Measurements from ENCODE around the gene HDAC8.

Gene HDAC8

GRCh38 chrX:72282302-72282701 is 290.3 kb downstream of the HDAC8 start:
- CTCF ChIA-PET, result no interaction called here
- DNase-seq (ENCODE audit: extremely low spot score), result no peak

GRCh38 chrX:72280321-72280845 is 292.3 kb downstream of the HDAC8 start:
- TF ChIP-seq CTCF (IDR thresholded peaks at IDR 0.05; ENCODE audit: control extremely low read depth, extremely low read depth, low read depth, missing control alignments), result no peak
- POLR2A ChIA-PET, result no interaction called here
- no peak for DNase-seq (ENCODE audit: extremely low spot score)

More at GRCh38 chrX:72282302-72282701, 290.3 kb downstream of the HDAC8 start:
- TF ChIP-seq CTCF (IDR thresholded peaks at IDR 0.05; ENCODE audit: control extremely low read depth, extremely low read depth, low read depth, missing control alignments), result no peak
- POLR2A ChIA-PET, result no interaction called here

More at GRCh38 chrX:72280321-72280845, 292.3 kb downstream of the HDAC8 start:
- CTCF ChIA-PET, result interaction anchor here (1.6 kb wide), 1 partner anchor 35 kb away, joined by 3 read pairs; no protein-coding TSS in a partner anchor
